ENCODE results near the gene KRT74. TPM values are rescaled to one million over a fixed set of nuclear protein-coding genes. Genes with fewer than 3 reads are reported as not detected.

The KRT74 gene
- total and polyA plus RNA-seq, 2 of the 8 experiments (the other 6 are each of a cell fraction or from before 2014, with no cell fraction given), result not detected

- no peak for TF ChIP-seq POLR2A (IDR thresholded peaks at IDR 0.05; ENCODE audit: control extremely low read depth in 1 of 2, low read depth in 2 of 2, low read length in 2 of 2)
- TF ChIP-seq JUND (IDR thresholded peaks at IDR 0.05; ENCODE audit: low read length), result no peak
- TF ChIP-seq TBP (IDR thresholded peaks at IDR 0.05; ENCODE audit: low read depth, low read length), result no peak
- TF ChIP-seq SIRT6 (IDR thresholded peaks at IDR 0.05; ENCODE audit: low read length), result no peak
- no peak for TF ChIP-seq CHD1 (IDR thresholded peaks at IDR 0.05; ENCODE audit: low read depth, low read length)
- TF ChIP-seq BRCA1 (IDR thresholded peaks at IDR 0.05; ENCODE audit: low read depth, low read length), result no peak
- TF ChIP-seq KDM4A (IDR thresholded peaks at IDR 0.05; ENCODE audit: low read depth, low read length, severe bottlenecking), result no peak
- TF ChIP-seq YY1 (IDR thresholded peaks at IDR 0.05; ENCODE audit: low read depth, low read length), result no peak
These were observed 51.2 kb downstream of the KRT74 start (continued) for GRCh38 chr12:52522346-52523011.
